Prostate gland (tissue), 2 donors: Measurements from ENCODE around the gene BTBD2.

Source experiments
- CTCF ChIP-seq, 4 experiments: fragments of 200-600 bp in 2 of 4; fragments of 450-650 bp in 2 of 4; sonication (generic) in 2 of 4; IDR thresholded peaks; 1 replicate in 3 of 4; 2 replicates in 1 of 4; pipeline ENCODE4 v1.5.1; 2016 to 2019; ENCODE audit warnings: antibody characterized with exemption in 4 of 4, mild to moderate bottlenecking in 2 of 4, moderate library complexity in 2 of 4
- POLR2A ChIP-seq: fragments of 450-650 bp; IDR thresholded peaks from one replicate; pipeline ENCODE4 v1.6.1; 2016; ENCODE audit warnings: antibody characterized with exemption, mild to moderate bottlenecking
- POLR2AphosphoS5 ChIP-seq: sonication (generic); formaldehyde crosslinking; IDR thresholded peaks from one replicate; pipeline ENCODE4 v1.6.1; 2017; ENCODE audit warnings: antibody characterized with exemption

- peak in 1 of 4 experiments; percentile 2 for TF ChIP-seq CTCF (IDR thresholded peaks at IDR 0.05)
- TF ChIP-seq POLR2A = no peak
- no peak for TF ChIP-seq POLR2AphosphoS5
Measured at GRCh38 chr19:2050349-2050990, 35.0 kb upstream of the BTBD2 start.
